GM12801 (cell line): Measurements from ENCODE around the gene STRA6.

ENCODE experiments used
- TF ChIP-seq, protein P1 (sequence below): IDR thresholded peaks from one replicate; pipeline ENCODE4 v1.5.1; 2011; ENCODE audit warnings: control low read depth; ENCODE audit not compliant: insufficient read length; ENCODE audit errors: extremely low read depth

The STRA6 gene

DNA sequence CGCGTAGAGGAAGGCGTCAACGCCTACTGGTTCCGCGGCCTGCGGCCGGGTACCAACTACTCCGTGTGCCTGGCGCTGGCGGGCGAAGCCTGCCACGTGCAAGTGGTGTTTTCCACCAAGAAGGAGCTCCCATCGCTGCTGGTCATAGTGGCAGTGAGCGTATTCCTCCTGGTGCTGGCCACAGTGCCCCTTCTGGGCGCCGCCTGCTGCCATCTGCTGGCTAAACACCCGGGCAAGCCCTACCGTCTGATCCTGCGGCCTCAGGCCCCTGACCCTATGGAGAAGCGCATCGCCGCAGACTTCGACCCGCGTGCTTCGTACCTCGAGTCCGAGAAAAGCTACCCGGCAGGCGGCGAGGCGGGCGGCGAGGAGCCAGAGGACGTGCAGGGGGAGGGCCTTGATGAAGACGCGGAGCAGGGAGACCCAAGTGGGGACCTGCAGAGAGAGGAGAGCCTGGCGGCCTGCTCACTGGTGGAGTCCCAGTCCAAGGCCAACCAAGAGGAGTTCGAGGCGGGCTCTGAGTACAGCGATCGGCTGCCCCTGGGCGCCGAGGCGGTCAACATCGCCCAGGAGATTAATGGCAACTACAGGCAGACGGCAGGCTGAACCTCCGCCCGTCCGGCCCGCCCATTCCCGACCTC lies 68.1 kb downstream of the STRA6 start:
- TF ChIP-seq, protein P1, sequence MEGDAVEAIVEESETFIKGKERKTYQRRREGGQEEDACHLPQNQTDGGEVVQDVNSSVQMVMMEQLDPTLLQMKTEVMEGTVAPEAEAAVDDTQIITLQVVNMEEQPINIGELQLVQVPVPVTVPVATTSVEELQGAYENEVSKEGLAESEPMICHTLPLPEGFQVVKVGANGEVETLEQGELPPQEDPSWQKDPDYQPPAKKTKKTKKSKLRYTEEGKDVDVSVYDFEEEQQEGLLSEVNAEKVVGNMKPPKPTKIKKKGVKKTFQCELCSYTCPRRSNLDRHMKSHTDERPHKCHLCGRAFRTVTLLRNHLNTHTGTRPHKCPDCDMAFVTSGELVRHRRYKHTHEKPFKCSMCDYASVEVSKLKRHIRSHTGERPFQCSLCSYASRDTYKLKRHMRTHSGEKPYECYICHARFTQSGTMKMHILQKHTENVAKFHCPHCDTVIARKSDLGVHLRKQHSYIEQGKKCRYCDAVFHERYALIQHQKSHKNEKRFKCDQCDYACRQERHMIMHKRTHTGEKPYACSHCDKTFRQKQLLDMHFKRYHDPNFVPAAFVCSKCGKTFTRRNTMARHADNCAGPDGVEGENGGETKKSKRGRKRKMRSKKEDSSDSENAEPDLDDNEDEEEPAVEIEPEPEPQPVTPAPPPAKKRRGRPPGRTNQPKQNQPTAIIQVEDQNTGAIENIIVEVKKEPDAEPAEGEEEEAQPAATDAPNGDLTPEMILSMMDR, result no peak

DNA sequence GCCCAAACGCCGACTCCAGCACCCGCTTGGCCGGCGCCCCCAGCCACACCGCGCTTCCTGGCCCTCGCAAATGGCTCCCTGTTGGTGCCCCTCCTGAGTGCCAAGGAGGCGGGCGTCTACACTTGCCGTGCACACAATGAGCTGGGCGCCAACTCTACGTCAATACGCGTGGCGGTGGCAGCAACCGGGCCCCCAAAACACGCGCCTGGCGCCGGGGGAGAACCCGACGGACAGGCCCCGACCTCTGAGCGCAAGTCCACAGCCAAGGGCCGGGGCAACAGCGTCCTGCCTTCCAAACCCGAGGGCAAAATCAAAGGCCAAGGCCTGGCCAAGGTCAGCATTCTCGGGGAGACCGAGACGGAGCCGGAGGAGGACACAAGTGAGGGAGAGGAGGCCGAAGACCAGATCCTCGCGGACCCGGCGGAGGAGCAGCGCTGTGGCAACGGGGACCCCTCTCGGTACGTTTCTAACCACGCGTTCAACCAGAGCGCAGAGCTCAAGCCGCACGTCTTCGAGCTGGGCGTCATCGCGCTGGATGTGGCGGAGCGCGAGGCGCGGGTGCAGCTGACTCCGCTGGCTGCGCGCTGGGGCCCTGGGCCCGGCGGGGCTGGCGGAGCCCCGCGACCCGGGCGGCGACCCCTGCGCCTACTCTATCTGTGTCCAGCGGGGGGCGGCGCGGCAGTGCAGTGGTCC lies 68.7 kb downstream of the STRA6 start:
- TF ChIP-seq, protein P1, result no peak

DNA sequence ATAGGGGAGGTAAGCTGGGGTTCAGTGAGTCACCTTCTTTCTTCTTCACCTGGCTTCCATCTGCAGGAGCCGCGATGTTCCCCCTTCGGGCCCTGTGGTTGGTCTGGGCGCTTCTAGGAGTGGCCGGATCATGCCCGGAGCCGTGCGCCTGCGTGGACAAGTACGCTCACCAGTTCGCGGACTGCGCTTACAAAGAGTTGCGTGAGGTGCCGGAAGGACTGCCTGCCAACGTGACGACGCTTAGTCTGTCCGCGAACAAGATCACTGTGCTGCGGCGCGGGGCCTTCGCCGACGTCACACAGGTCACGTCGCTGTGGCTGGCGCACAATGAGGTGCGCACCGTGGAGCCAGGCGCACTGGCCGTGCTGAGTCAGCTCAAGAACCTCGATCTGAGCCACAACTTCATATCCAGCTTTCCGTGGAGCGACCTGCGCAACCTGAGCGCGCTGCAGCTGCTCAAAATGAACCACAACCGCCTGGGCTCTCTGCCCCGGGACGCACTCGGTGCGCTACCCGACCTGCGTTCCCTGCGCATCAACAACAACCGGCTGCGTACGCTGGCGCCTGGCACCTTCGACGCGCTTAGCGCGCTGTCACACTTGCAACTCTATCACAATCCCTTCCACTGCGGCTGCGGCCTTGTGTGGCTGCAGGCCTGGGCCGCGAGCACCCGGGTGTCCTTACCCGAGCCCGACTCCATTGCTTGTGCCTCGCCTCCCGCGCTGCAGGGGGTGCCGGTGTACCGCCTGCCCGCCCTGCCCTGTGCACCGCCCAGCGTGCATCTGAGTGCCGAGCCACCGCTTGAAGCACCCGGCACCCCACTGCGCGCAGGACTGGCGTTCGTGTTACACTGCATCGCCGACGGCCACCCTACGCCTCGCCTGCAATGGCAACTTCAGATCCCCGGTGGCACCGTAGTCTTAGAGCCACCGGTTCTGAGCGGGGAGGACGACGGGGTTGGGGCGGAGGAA lies 69.6 kb downstream of the STRA6 start:
- TF ChIP-seq, protein P1, result no peak

DNA sequence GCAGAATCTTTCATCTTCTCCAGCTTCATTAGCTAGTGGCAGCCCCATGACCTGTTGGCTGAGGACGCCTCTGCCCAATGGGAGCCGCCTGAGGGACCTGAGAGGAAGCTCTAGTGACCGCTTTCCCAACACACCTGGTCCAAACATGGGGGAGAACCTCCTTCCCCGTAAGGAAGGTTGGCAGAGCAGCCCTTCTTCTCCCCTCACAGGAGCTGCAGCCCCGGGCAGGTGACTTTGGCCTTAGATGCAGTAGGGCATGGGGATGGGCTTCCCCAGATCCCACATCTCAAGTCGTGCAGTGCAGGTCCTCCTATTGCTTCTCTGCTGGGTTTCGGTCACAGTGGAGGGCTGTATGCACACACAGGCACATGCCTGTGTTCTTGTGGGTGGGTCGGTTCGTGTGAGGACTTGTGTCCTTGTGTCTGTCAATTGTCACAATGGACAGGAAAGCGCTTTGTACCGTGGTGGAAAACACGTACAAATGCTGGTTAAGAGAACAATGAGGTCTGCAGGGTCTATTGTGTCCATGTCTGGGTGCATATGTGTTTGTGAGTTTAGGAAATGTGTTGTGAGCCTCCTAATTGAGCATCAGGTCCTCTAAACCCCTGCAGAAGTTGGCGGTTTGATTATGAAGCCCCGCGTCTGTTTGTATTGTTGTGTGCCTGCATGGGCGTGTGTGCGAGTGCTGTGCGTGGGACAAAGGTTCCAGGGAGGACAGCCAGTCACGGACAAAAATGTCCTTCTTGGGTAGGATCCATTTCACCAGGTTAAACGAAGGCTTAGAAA lies 70.8 kb downstream of the STRA6 start:
- TF ChIP-seq, protein P1, result no peak

DNA sequence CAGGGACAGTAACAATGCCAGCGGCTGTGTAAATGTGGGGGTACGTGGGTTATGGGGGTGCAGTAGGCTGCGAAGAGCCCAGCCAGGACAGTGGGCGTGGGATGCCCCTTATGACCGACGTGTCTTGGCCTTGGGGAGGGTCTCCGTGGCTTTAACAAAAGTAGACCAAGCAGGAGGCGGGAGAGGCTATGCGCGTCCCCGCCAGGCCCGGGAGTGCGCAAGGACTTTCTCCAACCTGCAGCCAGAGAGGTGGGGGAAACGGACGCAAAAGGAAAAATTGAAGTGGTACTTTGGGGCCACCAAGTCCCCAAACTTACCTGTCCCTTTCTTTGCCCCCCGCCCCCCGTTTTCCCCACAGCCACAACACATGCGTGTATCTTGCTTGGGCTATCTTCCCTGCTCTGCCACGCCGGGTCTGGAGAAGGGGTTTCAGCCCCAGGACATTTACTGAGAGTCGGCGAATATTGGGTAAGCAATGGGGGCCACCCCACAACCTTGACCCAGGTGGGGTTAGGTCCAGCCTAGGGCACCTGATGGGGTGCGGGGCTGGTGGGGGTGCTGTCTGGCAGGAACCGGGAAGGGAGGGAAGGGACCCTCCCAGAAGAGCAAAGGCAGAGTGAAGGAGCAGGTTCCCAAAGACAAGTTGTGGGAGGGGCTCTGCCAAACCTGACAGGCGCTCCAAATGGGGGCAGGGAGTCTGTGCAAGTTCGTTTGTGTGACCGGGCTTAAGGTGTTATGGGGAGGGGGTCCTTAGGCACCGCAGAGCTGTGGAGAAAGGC lies 71.5 kb downstream of the STRA6 start:
- TF ChIP-seq, protein P1, result no peak

DNA sequence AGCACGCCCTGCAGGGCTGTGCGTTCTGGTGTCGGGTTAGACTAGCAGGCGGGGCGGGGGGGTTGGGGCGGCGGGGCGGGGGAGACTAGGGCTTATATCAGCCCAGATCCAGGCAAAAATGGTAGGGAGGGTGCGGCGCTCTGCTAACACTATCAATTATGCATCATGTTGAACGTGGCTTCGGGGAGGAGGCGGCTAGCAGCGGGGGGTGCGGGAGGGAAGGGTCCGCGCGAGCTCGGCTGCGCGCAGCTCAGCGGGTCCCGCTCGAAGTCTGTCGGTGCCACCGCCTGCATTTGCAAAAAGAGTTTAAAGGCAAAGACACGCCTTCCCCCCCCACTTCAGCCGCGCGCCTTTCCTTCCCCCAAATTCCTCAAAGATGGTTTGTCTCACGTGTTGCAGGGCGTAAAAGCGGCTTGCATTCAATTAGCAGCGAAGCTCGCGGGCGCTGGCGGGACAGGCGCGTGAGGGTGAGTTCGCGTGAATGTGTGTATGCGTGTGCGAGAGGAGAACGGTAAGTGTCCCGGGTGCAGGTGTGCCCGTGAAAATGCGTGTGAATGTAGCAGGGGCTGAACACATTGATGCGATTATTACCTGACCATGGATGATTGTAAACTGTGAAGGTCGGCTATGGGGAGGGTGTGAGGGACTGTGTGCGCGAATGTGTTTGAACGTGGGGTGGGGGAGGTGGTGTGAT lies 72.3 kb downstream of the STRA6 start, which contains the start of gene ISLR2:
TSS of gene ISLR2 (plus strand) at position 432 of the 694 bp plus-strand sequence. CDS start 2,169 bp downstream, outside the sequence.
- TF ChIP-seq, protein P1, result no peak
